UCSD-AML1 (cell line): ENCODE measurements around the gene FAM162B.
"Not testable (repeated sequence)": the region's sequence is repeated elsewhere in the genome, so short reads cannot be mapped to it uniquely, and the experiment has no call there.

Source experiments
- DNase-seq: peaks from one replicate; lab custom pipeline; 2025; ENCODE audit not compliant: unreplicated experiment; lab: John Stamatoyannopoulos, UW

Gene FAM162B

DNA sequence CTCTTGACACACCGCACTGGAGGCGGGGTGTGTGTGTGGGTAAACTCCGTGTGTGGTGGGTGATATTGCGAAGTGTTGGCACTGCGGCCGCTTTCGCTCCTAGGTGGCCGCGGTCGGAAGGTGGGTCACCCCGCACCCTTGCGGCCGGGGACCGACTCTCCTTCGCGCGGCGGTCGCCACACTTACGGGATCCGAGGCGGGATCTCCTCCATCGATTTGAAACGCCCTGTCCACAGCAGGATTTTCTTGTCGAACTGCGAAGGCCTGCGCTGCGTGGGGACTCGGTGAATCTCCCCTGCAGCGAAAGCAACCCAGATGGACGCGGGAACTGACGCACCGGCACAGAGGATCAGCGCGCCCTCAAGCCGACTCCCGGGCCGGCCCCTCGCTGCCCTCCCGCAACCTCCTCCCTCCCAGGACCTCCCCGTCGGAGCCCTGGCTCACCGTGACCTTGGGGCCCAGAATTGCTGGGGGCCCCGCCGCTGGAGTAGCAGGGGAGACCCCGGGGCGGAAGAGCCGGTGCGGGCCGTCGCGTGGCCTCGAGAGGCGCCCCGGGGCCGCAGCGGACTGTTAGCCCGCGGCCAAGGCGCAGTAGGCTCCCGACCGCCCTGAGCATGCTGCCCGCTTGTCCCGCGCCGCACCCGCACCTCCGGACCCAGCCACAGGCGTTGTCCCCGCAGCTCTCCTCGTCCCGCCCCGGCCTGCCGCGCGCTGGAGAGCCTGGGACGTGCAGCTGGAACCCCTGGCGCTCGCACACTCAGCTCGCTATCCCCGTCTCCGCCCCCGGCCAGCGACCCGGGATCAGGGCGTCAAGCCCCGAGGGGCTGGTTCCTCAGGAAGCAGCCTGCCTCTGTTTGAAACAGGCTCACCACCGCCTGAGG, at the start of gene FAM162B:
TSS of gene FAM162B (minus strand) at position 759 of the 881 bp plus-strand sequence. CDS start at position 616, 143 bp downstream.
- no peak for DNase-seq

DNA sequence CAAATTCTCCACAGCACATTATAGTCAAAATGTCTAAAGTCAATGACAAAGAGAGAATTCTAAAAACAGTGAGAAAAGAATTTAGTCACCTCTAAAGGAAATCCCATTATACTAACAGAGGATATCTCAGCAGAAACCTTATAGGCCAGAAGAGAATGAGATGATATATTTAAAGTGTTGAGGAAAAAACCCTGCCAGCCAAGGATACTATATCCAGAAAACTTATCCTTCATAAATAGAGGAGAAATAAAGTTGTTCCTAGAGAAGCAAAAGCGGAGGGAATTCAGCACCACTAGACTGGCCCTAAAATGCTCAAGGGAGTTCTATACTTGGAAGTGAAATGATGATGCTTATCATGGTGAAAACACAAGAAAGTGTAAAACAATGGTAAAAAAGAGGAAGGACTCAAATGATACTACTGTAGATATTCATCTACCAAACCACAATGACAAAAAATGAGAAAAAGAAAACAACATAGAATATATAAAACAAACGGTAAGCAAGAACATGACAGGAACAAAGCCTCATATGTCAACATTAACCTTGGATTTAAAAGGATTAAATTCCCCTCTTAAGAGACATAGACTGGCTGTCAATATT, 46.6 kb upstream of the FAM162B start:
- DNase-seq = no peak

GRCh38 chr6:116801971-116802370, 36.5 kb upstream of the FAM162B start:
- DNase-seq = no peak

GRCh38 chr6:116799945-116800344, 34.4 kb upstream of the FAM162B start:
- no peak for DNase-seq

DNA sequence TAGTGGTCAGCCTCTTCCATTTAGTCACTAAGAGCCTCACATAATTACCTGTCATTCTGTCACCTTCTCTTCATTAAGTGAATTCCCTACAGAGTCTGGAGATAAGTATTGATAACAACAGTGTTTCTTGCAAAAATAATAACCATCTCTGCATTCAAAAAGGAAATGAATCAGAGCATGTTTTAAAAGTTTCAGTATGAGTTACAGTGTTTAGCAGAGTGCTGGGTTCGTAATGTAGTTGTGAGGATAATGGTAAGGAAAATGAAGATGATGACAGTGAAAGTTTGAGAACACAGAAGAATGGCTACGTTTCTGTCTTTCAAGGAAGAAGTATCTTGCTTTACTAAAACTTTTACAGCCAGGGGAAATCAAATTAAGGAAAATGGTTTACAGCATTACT, 32.1 kb upstream of the FAM162B start:
- no peak for DNase-seq

- no peak for DNase-seq
Measured at GRCh38 chr6:116793224-116793623, 27.7 kb upstream of the FAM162B start.

- no peak for DNase-seq
Measured at GRCh38 chr6:116783852-116784251, 18.3 kb upstream of the FAM162B start.

DNA sequence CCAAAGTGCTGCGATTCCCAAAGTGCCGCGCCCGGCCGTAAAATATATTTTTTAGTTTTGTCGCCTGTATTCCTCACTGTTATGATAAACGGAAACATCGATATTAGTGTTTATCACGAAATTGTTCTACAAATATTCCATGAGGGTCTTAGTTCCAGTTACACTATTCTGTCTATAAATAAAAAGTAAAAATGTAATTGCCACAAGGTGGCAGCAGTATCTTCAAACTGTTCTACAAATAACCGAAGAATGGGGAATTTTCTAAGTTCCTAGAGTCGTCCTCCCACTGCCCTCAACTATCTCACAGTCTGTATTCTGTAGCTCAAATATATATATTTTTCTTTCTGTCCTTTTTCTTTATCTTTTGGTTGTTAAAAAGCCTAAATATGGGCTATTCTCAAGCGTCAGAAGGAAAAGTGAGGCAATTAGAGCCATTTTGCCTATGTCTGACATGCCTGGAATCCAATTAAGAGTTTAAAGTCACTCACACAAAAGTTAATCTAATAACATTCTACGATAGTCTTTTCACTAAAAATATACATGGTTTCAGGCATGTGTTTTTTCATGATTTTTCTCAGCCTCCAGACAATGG, 14.2 kb upstream of the FAM162B start:
- DNase-seq = no peak

DNA sequence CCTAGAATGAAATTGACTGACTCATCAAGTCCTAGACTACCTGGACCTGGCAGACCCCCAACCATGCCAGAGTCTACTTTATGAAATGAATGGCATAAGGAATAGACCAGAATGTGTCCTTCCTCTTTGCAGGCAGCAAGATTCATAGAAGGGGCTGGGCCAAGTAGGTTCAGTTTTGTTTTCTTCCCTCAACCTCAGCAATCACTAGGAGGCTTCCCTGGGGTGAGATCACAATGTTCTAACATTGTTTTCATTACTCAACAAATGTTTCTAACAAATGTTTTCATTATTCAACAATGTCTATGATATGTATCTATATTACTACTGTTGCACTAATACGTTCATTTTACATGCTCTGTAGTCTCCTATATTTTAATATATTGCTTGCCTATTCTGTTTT, 8.4 kb upstream of the FAM162B start:
- no peak for DNase-seq

DNA sequence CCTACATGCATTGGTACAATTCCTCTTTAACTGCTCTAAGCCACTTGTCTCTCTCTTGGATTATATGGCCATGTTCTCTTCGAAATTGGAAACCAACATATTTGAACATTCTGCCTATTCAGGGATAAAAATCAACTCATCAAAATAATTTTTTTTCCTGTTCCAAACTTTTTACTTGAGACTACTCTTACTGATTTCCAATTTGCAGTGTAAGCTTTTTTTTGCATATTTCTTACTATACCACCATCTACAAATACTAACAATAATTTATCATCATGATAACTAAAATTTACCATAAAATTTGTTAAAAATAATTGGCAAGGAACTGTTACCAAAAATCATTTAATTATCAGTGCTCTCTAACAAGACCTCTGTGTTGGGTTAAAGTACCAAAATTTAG, 6.9 kb upstream of the FAM162B start:
- DNase-seq = no peak

GRCh38 chr6:116767715-116768114, 2.2 kb upstream of the FAM162B start:
- no peak for DNase-seq

- DNase-seq = no peak
Measured at GRCh38 chr6:116766506-116767176, 1.1 kb upstream of the FAM162B start.

DNA sequence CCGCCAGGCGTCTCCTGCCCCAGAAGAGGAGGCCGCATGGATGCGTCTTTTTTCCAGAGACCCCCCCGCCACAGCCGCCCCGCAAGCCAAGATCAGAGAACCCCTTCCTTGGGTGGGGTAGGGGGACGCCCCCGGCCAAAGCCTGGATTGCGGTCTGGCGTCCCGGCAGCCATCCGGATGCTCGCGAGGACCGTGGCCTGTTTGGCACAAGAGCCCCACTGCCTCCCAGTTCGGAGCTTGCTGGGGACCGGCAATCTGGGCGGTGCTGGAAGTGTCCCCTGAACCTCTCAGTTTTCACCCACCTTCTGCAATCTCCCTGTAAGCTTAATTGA, 924 bp downstream of the FAM162B start:
- no peak for DNase-seq

DNA sequence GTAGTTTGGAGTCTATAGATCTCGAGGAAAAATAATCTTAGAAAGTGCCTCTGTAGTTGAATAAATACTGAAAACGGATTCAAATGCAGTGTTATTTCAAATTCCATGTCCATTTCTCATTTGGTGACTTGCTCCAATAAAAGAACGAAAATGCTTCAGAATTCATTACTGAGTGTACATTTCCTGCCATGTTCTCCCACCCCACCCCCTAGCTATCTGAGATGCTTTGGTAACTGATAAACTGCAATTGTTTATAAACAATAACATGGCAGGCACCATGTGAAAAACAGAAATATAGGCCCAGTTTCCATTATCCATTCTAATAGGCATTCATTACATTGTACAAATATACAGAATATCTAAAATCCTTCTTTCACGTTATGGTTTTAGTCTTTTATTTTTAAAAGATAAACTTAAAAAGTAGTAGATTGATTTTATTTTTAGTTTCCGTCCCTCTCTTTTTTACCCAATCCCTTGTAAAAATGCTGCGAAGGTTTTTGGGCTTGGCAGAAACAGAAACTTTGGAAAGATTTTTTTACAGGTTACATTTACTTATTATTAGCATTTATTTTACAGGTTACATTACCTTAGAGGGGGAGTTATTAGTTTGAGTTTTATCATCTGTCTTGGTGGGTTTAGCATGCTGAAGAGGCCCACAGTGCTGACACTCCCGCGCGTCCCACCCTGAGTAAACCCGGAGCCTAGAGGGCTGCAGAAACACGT, 1.5 kb downstream of the FAM162B start:
- no peak for DNase-seq

DNA sequence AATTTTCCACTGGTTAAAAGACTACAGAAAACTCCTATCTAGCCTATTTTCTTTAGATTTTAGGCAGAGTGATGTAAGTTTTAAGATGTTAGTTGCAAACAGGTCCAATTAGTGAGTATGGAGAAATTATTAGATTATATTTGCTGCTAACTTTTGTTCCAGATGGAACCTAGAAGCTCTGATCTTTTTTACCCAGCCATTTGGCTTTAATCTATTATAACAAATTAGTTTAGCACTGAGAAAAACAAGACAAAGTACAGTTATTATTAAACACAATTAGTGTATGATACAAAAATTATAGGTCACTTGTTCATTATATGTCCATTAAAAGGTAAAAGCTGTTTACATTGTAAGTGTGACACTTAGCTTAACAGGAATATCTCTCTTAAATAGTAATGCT, 2.5 kb downstream of the FAM162B start:
- DNase-seq = no peak

DNA sequence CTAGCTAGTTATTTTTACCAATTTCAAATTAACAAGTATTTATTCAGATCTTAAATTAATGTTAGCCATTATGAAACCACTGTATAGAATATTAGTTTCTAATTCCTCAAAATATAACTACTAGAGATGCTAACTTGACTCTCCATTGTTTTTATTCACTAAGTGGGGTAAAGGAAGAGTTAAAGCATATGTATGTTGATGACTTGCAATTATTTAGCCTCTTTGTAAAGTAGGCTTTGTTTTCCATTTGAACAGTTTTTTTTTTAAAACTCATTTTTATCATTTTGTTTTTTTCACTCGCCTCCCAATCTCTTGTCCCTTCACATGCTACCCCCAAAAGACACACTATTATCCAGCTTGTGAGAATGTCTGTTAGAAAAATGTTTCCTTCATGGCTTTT, 3.3 kb downstream of the FAM162B start:
- DNase-seq = no peak

DNA sequence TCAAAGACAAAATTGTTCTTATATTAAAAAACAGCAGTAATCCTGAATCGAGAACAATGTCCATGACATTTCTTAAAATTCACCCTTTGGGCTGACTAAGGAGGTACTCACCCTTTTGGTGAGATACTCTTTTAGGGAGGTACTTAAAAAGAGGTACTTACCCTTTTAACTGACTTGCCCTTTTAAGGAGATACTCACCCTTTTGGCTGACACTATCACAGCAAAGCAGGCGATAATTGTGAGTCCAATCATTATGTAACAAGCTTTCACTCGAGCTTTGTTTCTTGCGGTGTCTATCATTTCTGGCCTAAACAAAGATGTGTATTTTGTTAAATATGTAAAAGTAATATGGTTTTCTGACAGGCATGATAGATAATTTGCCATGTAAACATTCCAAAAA, 3.7 kb downstream of the FAM162B start:
- DNase-seq = no peak

- DNase-seq = no peak
Measured at GRCh38 chr6:116745176-116745575, 20.3 kb downstream of the FAM162B start.

DNA sequence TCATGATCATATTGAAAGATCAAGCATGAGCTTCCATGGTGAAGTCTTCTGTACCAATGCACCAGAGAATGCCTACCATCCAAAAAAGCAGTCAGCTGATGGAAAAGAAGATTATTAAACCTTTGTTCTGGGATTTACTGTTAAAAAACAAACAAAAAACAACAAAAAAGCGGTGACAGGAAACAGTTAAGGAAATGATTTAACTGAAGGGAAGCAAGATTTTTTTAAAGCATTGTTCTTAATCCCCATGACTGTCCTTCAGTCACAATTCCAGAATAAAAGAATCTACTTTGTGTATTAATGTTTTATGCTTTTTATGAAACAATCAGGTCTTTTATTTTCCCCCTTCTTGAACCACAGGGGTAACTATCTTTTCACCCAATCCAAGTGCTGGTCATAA, 23.9 kb downstream of the FAM162B start:
- DNase-seq = no peak

- DNase-seq = not testable (repeated sequence)
Measured at GRCh38 chr6:116740486-116740885, 25.0 kb downstream of the FAM162B start.

GRCh38 chr6:116737004-116737403, 28.5 kb downstream of the FAM162B start:
- no peak for DNase-seq
